Mesendoderm (in vitro differentiated cells): ENCODE measurements around the gene COX7A2.

Experiments
- DNase-seq: peaks from one replicate; pipeline ENCODE4 v3.0.0; 2013
- H2AK5ac ChIP-seq: 2 replicates; pipeline ENCODE4 v1.6.1; 2013; ENCODE audit warnings: low read length, inconsistent platforms
- H2BK120ac ChIP-seq: 2 replicates; pipeline ENCODE4 v1.6.1; 2013; ENCODE audit warnings: low read depth, mild to moderate bottlenecking, low read length, moderate library complexity, mixed read lengths
- H2BK15ac ChIP-seq: replicated peaks from 2 replicates; pipeline ENCODE4 v1.6.1; 2013; ENCODE audit warnings: low read depth, mild to moderate bottlenecking, moderate library complexity
- H2BK5ac ChIP-seq: 2 replicates; pipeline ENCODE4 v1.6.1; 2013; ENCODE audit warnings: low read length, inconsistent platforms
- H3K18ac ChIP-seq: 2 replicates; pipeline ENCODE4 v1.6.1; 2013; ENCODE audit warnings: mild to moderate bottlenecking, low read length, mixed read lengths
- H3K23ac ChIP-seq: one replicate; pipeline ENCODE4 v1.6.1; 2013; ENCODE audit warnings: low read length
- H3K27ac ChIP-seq: 2 replicates; pipeline ENCODE4 v1.5.1; 2013; ENCODE audit warnings: low read depth, mild to moderate bottlenecking, inconsistent platforms, low read length, moderate library complexity
- H3K27me3 ChIP-seq: 2 replicates; pipeline ENCODE4 v1.6.1; 2013; ENCODE audit warnings: low read length, control low read depth, mild to moderate bottlenecking, inconsistent platforms; ENCODE audit not compliant: insufficient read depth, poor library complexity
- H3K36me3 ChIP-seq: 2 replicates; pipeline ENCODE4 v1.6.1; 2013; ENCODE audit warnings: low read length, inconsistent platforms; ENCODE audit not compliant: control insufficient read depth, insufficient read depth
- H3K4ac ChIP-seq: one replicate; pipeline ENCODE4 v1.6.1; 2013; ENCODE audit warnings: low read depth, mild to moderate bottlenecking, low read length, moderate library complexity
- H3K4me1 ChIP-seq: 2 replicates; pipeline ENCODE4 v1.6.1; 2013; ENCODE audit warnings: low read depth, low read length, inconsistent platforms; ENCODE audit not compliant: control insufficient read depth
- H3K4me2 ChIP-seq: 2 replicates; pipeline ENCODE4 v1.6.1; 2013; ENCODE audit warnings: low read length
- H3K4me3 ChIP-seq: 2 replicates; pipeline ENCODE4 v1.5.1; 2013; ENCODE audit warnings: mild to moderate bottlenecking, low read length
- H3K56ac ChIP-seq: one replicate; pipeline ENCODE4 v1.6.1; 2013; ENCODE audit warnings: low read length
- H3K79me1 ChIP-seq: 2 replicates; pipeline ENCODE4 v1.6.1; 2013; ENCODE audit warnings: low read length, inconsistent platforms
- H3K79me2 ChIP-seq: 2 replicates; pipeline ENCODE4 v1.6.1; 2013; ENCODE audit warnings: mild to moderate bottlenecking, low read length; ENCODE audit not compliant: control insufficient read depth, insufficient read depth
- H3K9ac ChIP-seq: 2 replicates; pipeline ENCODE4 v1.6.1; 2013; ENCODE audit warnings: low read length, inconsistent platforms
- H4K5ac ChIP-seq: one replicate; pipeline ENCODE4 v1.6.1; 2013; ENCODE audit warnings: low read length
- H4K8ac ChIP-seq: one replicate; pipeline ENCODE4 v1.6.1; 2013; ENCODE audit warnings: low read depth, mild to moderate bottlenecking, control low read depth, low read length, moderate library complexity
- WGBS: extraction: QIAGEN DNeasy Blood & Tissue Kit; methylation state at CpG from one replicate; pipeline ENCODE4 v1.1.7; 2013; ENCODE audit warnings: low lambda C conversion rate, missing lambda C conversion rate; ENCODE audit not compliant: insufficient coverage; ENCODE audit errors: extremely low coverage; 5-methylcytosine and 5-hydroxymethylcytosine counted together

The COX7A2 gene

GRCh38 chr6:75224303-75224926 lies 19.2 kb downstream of the COX7A2 start:
- Histone ChIP-seq H3K4ac (no peak overlapping the region), H2BK15ac (no peak overlapping the region), H3K4me1 (no peaks in the 10 kb centered on the region), H3K79me1 (no peaks in the 10 kb centered on the region), H4K5ac (no peak overlapping the region), H3K27me3 (no peaks in the 10 kb centered on the region), H3K4me2 (no peak overlapping the region), H3K4me3 (no peak overlapping the region), H3K36me3 (no peaks in the 10 kb centered on the region), H3K23ac (no peak overlapping the region), H3K18ac (no peak overlapping the region), H2BK5ac (no peak overlapping the region), H3K9ac (no peak overlapping the region), H2BK120ac (no peak overlapping the region), H3K56ac (no peak overlapping the region), H3K79me2 (no peaks in the 10 kb centered on the region), H3K27ac (no peak overlapping the region), H4K8ac (no peak overlapping the region), H2AK5ac (no peak overlapping the region)
- DNase-seq = no peak
- no CpG with 5 or more reads among the region's 6 CpGs for WGBS

GRCh38 chr6:75223428-75223827 lies 20.2 kb downstream of the COX7A2 start:
- DNase-seq = no peak
- no peak overlapping the region for H2BK5ac ChIP-seq
- H3K4me3 ChIP-seq = no peak overlapping the region
- H3K4ac ChIP-seq = no peak overlapping the region
- H4K8ac ChIP-seq = no peak overlapping the region
- no peak overlapping the region for H4K5ac ChIP-seq
- H3K4me2 ChIP-seq = no peak overlapping the region
- H2BK15ac ChIP-seq = no peak overlapping the region
- H3K23ac ChIP-seq = no peak overlapping the region
- H3K56ac ChIP-seq = no peak overlapping the region
- H3K36me3 ChIP-seq = no peaks in the 10 kb centered on the region
- H2AK5ac ChIP-seq = no peak overlapping the region
- H3K27me3 ChIP-seq = no peaks in the 10 kb centered on the region
- H3K79me2 ChIP-seq = no peaks in the 10 kb centered on the region
- no peak overlapping the region for H3K18ac ChIP-seq
- H3K4me1 ChIP-seq = no peaks in the 10 kb centered on the region
- no peaks in the 10 kb centered on the region for H3K79me1 ChIP-seq
- no peak overlapping the region for H3K27ac ChIP-seq
- H3K9ac ChIP-seq = no peak overlapping the region
- WGBS = no CpG with 5 or more reads among the region's 2 CpGs
- H2BK120ac ChIP-seq = no peak overlapping the region

- Histone ChIP-seq H3K79me1 (no peaks in the 10 kb centered on the region), H3K4ac (no peak overlapping the region), H3K4me3 (no peak overlapping the region), H2BK5ac (no peak overlapping the region), H3K4me1 (no peaks in the 10 kb centered on the region), H3K27ac (no peak overlapping the region), H3K56ac (no peak overlapping the region), H3K9ac (no peak overlapping the region), H3K23ac (no peak overlapping the region), H3K27me3 (no peaks in the 10 kb centered on the region), H2BK120ac (no peak overlapping the region), H4K5ac (no peak overlapping the region), H2BK15ac (no peak overlapping the region), H4K8ac (no peak overlapping the region), H3K79me2 (no peaks in the 10 kb centered on the region), H3K4me2 (no peak overlapping the region), H2AK5ac (no peak overlapping the region), H3K36me3 (no peaks in the 10 kb centered on the region), H3K18ac (no peak overlapping the region)
- no peak for DNase-seq
These were observed 21.3 kb downstream of the COX7A2 start for GRCh38 chr6:75222261-75222660.

GRCh38 chr6:75221116-75221515 lies 22.5 kb downstream of the COX7A2 start:
- Histone ChIP-seq H3K18ac (no peak overlapping the region), H3K23ac (no peak overlapping the region), H2BK120ac (no peak overlapping the region), H3K9ac (no peak overlapping the region), H4K8ac (no peak overlapping the region), H2BK15ac (no peak overlapping the region), H3K4me2 (no peak overlapping the region), H3K79me1 (no peaks in the 10 kb centered on the region), H3K27me3 (no peaks in the 10 kb centered on the region), H3K4me1 (no peaks in the 10 kb centered on the region), H2BK5ac (no peak overlapping the region), H3K4me3 (no peak overlapping the region), H3K36me3 (no peaks in the 10 kb centered on the region), H3K56ac (no peak overlapping the region), H2AK5ac (no peak overlapping the region), H3K27ac (no peak overlapping the region), H3K4ac (no peak overlapping the region), H3K79me2 (no peaks in the 10 kb centered on the region), H4K5ac (no peak overlapping the region)
- no CpG with 5 or more reads among the region's 4 CpGs for WGBS
- no peak for DNase-seq

- H3K79me1 ChIP-seq = no peaks in the 10 kb centered on the region
- no peak overlapping the region for H3K9ac ChIP-seq
- H3K4me1 ChIP-seq = no peaks in the 10 kb centered on the region
- no peaks in the 10 kb centered on the region for H3K79me2 ChIP-seq
- no peak overlapping the region for H3K18ac ChIP-seq
- no peak overlapping the region for H2BK5ac ChIP-seq
- no peak overlapping the region for H3K4me2 ChIP-seq
- H3K27me3 ChIP-seq = no peaks in the 10 kb centered on the region
- H2AK5ac ChIP-seq = no peak overlapping the region
- no peak overlapping the region for H4K5ac ChIP-seq
- H2BK120ac ChIP-seq = no peak overlapping the region
- no peak overlapping the region for H4K8ac ChIP-seq
- H3K4ac ChIP-seq = no peak overlapping the region
- no peak for DNase-seq
- H3K56ac ChIP-seq = no peak overlapping the region
- no peak overlapping the region for H3K27ac ChIP-seq
- no peaks in the 10 kb centered on the region for H3K36me3 ChIP-seq
- no peak overlapping the region for H3K4me3 ChIP-seq
- no peak overlapping the region for H3K23ac ChIP-seq
- H2BK15ac ChIP-seq = no peak overlapping the region
- no CpG with 5 or more reads among the region's 1 CpG for WGBS
These were observed 23.2 kb downstream of the COX7A2 start for GRCh38 chr6:75220357-75220756.

GRCh38 chr6:75219263-75219662 lies 24.3 kb downstream of the COX7A2 start:
- no peak overlapping the region for H2BK5ac ChIP-seq
- H3K79me1 ChIP-seq = no peaks in the 10 kb centered on the region
- H3K56ac ChIP-seq = no peak overlapping the region
- DNase-seq = no peak
- no peak overlapping the region for H3K27ac ChIP-seq
- no peak overlapping the region for H3K9ac ChIP-seq
- H4K8ac ChIP-seq = no peak overlapping the region
- no peaks in the 10 kb centered on the region for H3K36me3 ChIP-seq
- H3K4me2 ChIP-seq = no peak overlapping the region
- no peak overlapping the region for H3K4ac ChIP-seq
- no peak overlapping the region for H3K23ac ChIP-seq
- no peak overlapping the region for H3K18ac ChIP-seq
- H3K4me1 ChIP-seq = no peaks in the 10 kb centered on the region
- H4K5ac ChIP-seq = no peak overlapping the region
- no peak overlapping the region for H3K4me3 ChIP-seq
- no peaks in the 10 kb centered on the region for H3K79me2 ChIP-seq
- H2BK15ac ChIP-seq = no peak overlapping the region
- no CpG with 5 or more reads among the region's 3 CpGs for WGBS
- H3K27me3 ChIP-seq = no peaks in the 10 kb centered on the region
- no peak overlapping the region for H2AK5ac ChIP-seq
- H2BK120ac ChIP-seq = no peak overlapping the region
